Measurements from ENCODE around the gene CPS1. TPM values are rescaled to one million over a fixed set of nuclear protein-coding genes. Genes with fewer than 3 reads are reported as not detected.

The CPS1 gene
- total and polyA plus RNA-seq, 2 of the 8 experiments (the other 6 are each of a cell fraction or from before 2014, with no cell fraction given) = 7.9 to 15.7 TPM

- H2BK12ac ChIP-seq (ENCODE audit: low read depth, low read length) = no peak overlapping the region
- POLR2A ChIA-PET (ENCODE audit: partially characterized antibody) = no interaction called here
- CTCF ChIA-PET (ENCODE audit: partially characterized antibody) = interaction anchor here (1.4 to 2.9 kb wide), 2 partner anchors 16 to 38 kb away, joined by 3 to 11 read pairs; no protein-coding TSS in a partner anchor
- no peak overlapping the region for H2BK20ac ChIP-seq (ENCODE audit: low read length)
- H2BK120ac ChIP-seq (replicated peaks; ENCODE audit: low read depth, low read length) = no peak overlapping the region
- no peak overlapping the region for H3K18ac ChIP-seq (ENCODE audit: extremely low read depth, low read length)
- H4K91ac ChIP-seq (replicated peaks; ENCODE audit: insufficient read length, low read length) = no peak overlapping the region
- H3K9me3 ChIP-seq (ENCODE audit: insufficient read depth in 2 of 2, low read depth in 1 of 2, low read length in 1 of 2) = no peaks in the 10 kb centered on the region
- FAIRE-seq (no peak), DNase-seq (ENCODE audit: low read depth in 1 of 2, low spot score in 2 of 2) (no peak)
- H3K4ac ChIP-seq (replicated peaks; ENCODE audit: insufficient read length, low read depth, low read length) = no peak overlapping the region
- H3K79me2 ChIP-seq (ENCODE audit: control insufficient read depth in 1 of 2, insufficient read depth in 2 of 2, low read length in 2 of 2) = no peaks in the 10 kb centered on the region
- H2AFZ ChIP-seq (ENCODE audit: low read length) = no peak overlapping the region
- H3K14ac ChIP-seq (ENCODE audit: insufficient read length) = no peak overlapping the region
- no peaks in the 10 kb centered on the region for H3K4me1 ChIP-seq (replicated peaks in 1 of 4; ENCODE audit: control insufficient read depth in 3 of 4, insufficient read depth in 4 of 4, low read length in 3 of 4)
- no peak overlapping the region for H4K8ac ChIP-seq (ENCODE audit: extremely low read depth, insufficient read depth, low read length)
- no peak overlapping the region for H3K56ac ChIP-seq (replicated peaks; ENCODE audit: insufficient read length, low read depth, low read length)
- H2AK5ac ChIP-seq (ENCODE audit: low read depth, low read length) = no peak overlapping the region
- H3K9ac ChIP-seq (replicated peaks in 1 of 4; ENCODE audit: extremely low read depth in 1 of 4, low read depth in 3 of 4, low read length in 3 of 4) = no peak overlapping the region
- no peaks in the 10 kb centered on the region for H3K23me2 ChIP-seq (ENCODE audit: low read depth, low read length)
- no peak overlapping the region for H3K4me3 ChIP-seq (ENCODE audit: extremely low read depth in 1 of 4, insufficient read depth in 2 of 4, low read depth in 3 of 4, low read length in 4 of 4)
- H3K79me1 ChIP-seq (ENCODE audit: low read depth, low read length) = no peaks in the 10 kb centered on the region
- TF ChIP-seq POLR2A (IDR thresholded peaks at IDR 0.05; ENCODE audit: control extremely low read depth in 1 of 2, low read depth in 2 of 2, low read length in 2 of 2) = no peak
- H4K5ac ChIP-seq (ENCODE audit: insufficient read length, low read depth, low read length) = no peak overlapping the region
- no peak overlapping the region for H2BK15ac ChIP-seq (ENCODE audit: low read length)
- H3K36me3 ChIP-seq (ENCODE audit: control insufficient read depth in 2 of 4, insufficient read depth in 4 of 4, low read length in 3 of 4) = no peaks in the 10 kb centered on the region
- H3K23ac ChIP-seq (ENCODE audit: insufficient read length) = no peak overlapping the region
- no peak overlapping the region for H2BK5ac ChIP-seq (ENCODE audit: low read depth, low read length)
- 90% methylated on average over 5 of the region's 5 CpGs; no CpG with 5 or more reads in 1 of the 2 experiments for WGBS, 2 experiments (ENCODE audit: extremely low coverage in 1 of 2, insufficient coverage in 1 of 2, insufficient read length in 1 of 2, insufficient replicate concordance in 2 of 2, low coverage in 1 of 2, low lambda C conversion rate in 2 of 2, missing lambda C conversion rate in 1 of 2)
- H3K27me3 ChIP-seq (replicated peaks in 1 of 4; ENCODE audit: control insufficient read depth in 3 of 4, extremely low read depth in 1 of 4, insufficient read depth in 3 of 4, low read length in 3 of 4) = peaks cover 0 to 1% (median 0%) of the 10 kb centered on the region in 4 experiments; a peak in 1 of 7 replicates
- H4K20me1 ChIP-seq (replicated peaks in 1 of 2; ENCODE audit: control insufficient read depth in 1 of 2, insufficient read depth in 2 of 2, low read length in 2 of 2) = no peaks in the 10 kb centered on the region
- H3K4me2 ChIP-seq (ENCODE audit: insufficient read depth in 1 of 2, low read depth in 2 of 2, low read length in 2 of 2) = no peak overlapping the region
- H3K27ac ChIP-seq (ENCODE audit: low read depth, low read length) = no peak overlapping the region
These were observed 36.8 kb upstream of the CPS1 start for GRCh38 chr2:210519594-210519993.
